ENCODE data around the gene FZR1. TPM values are rescaled to one million over a fixed set of nuclear protein-coding genes. Genes with fewer than 3 reads are reported as not detected.
A peak's percentile ranks its signal among the peaks of the same experiment; 100 is the strongest.

FZR1 gene
- 10 to 100 TPM; 37.0 to 63.1 (median 50.3) TPM for polyA plus RNA-seq (ENCODE audit: insufficient read depth in 1 of 5, insufficient read length in 5 of 5, low replicate concordance in 1 of 5)
- long read RNA-seq, donor 1, full-length matches to known transcripts = 11 of 61 reads
- long read RNA-seq, donor 1, partial matches to known transcripts = 44 of 61 reads
- long read RNA-seq, donor 1, other reads (novel, unspliced or antisense) = 6 of 61 reads
- long read RNA-seq, donor 2, full-length matches to known transcripts = 8 of 8 reads
- long read RNA-seq, donor 2, partial matches to known transcripts = 0 of 8 reads
- long read RNA-seq, donor 2, other reads (novel, unspliced or antisense) = 0 of 8 reads
- long read RNA-seq, donor 3, full-length matches to known transcripts = 11 of 16 reads
- long read RNA-seq, donor 3, partial matches to known transcripts = 5 of 16 reads
- long read RNA-seq, donor 3, other reads (novel, unspliced or antisense) = 0 of 16 reads
- long read RNA-seq, donor 4, full-length matches to known transcripts = 3 of 14 reads
- long read RNA-seq, donor 4, partial matches to known transcripts = 11 of 14 reads
- long read RNA-seq, donor 4, other reads (novel, unspliced or antisense) = 0 of 14 reads
- long read RNA-seq, donor 5, full-length matches to known transcripts = 4 of 12 reads
- long read RNA-seq, donor 5, partial matches to known transcripts = 8 of 12 reads
- long read RNA-seq, donor 5, other reads (novel, unspliced or antisense) = 0 of 12 reads
- long read RNA-seq, donor 6, full-length matches to known transcripts = 8 of 14 reads
- long read RNA-seq, donor 6, partial matches to known transcripts = 6 of 14 reads
- long read RNA-seq, donor 6, other reads (novel, unspliced or antisense) = 0 of 14 reads
- long read RNA-seq, donor 7, full-length matches to known transcripts = 5 of 14 reads
- long read RNA-seq, donor 7, partial matches to known transcripts = 0 of 14 reads
- long read RNA-seq, donor 7, other reads (novel, unspliced or antisense) = 9 of 14 reads
- long read RNA-seq, donor 8, full-length matches to known transcripts = 2 of 7 reads
- long read RNA-seq, donor 8, partial matches to known transcripts = 5 of 7 reads
- long read RNA-seq, donor 8, other reads (novel, unspliced or antisense) = 0 of 7 reads

DNA sequence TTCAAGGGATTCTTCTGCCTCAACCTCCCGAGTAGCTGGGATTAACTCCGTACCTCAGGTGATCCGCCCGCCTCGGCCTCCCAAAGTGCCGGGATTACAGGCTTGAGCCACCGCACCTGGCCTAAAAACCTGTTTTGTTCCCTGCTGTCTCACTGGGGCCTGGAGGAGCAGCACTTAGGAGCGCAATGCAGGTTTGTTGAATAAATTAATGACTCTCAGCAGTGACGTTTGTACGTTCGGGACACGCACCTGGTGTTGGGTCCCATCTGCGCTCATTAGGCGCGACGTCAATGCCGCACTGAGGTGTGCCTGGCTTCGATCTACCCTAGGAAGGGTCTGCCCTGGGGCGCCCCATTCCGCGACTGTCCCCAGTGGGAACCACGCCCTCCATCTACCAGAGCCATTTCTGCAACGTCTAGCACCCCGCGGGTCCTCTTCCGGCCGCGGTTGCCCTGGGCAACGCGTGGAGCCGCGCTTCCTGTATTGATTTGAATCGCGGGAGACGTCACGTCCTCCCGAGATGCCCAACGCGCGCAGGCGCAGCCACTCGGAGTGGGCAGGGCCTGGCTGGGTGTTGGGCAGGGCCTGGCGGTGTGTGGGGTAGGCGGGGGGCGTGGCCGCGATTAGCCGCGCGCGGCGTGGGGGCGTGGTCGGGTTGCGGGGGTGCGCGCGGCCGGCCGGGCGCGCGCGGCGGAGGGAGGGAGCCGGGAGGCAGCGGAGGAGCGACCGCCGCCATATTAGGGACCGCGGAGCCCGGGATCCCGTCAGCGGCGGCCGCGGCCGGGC is at the start of gene FZR1:
Gene FZR1, plus strand, starts transcription at position 714 of the 786 bp plus-strand sequence. CDS start 16,679 bp downstream, outside the sequence.
- peak; percentile 99 for DNase-seq

DNA sequence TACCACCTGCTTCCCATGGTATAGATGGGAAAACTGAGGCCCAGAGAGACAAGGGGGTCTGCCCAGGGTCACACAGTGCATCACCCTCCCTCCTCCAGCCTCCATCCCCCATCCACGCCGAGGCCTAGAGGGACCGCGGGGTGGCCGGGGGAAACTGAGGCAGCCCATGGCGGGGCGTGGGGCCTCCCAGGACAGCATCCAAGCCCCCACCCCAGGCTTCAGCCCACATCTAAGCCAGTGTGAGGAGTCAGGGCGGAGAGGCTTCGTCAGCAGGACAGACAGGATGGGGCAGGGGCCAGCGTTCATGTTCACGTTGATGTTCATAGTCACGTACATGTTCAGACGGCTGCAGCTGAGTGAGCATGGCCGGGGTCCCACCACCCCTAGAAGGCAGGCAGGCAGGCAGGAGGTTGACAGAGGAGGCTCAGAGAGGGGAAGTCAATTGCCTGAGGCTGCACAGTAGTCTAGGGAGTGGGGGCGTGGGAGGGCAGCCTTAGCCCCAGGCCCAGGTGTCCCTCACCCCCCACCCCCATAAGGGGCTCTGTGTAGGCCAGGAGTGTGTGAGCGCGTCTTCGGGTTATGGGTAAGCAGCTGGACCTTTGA is 49.1 kb upstream of the FZR1 start:
- DNase-seq = no peak

DNA sequence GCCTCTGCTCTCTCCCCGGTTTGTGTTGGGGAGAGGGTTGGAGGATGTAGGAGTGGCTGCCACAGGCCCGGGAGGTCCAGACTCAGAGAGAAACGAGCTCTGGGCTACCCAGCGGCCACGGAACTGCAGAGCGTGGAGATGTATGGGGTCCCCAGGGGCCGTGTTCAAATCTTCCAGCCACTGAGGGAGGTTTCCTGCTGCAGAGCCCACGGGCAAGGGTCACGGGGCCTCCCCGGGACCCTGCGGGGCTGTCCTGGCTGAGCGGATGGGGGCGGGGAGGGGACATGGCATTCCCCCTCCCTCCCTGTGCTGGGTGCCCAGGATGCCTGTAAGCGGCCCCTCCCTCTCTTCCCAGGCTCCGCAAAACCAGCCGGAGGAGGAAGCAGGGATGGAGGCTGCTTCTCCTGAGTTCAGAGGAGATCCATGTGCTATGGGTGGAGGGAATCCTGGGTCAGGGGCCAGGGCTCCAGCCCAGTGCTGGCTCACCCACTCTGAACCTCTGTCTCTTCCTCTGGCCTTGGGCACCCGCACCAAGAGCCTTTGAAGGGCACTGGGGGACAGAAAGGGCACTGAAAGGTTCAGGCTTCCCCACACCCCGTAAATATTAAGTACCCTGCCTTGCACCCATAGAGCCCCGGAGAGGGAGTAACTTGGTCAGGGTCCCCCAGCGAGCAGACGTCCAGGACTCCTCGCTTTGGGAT is 48.4 kb upstream of the FZR1 start:
- DNase-seq = no peak

DNA sequence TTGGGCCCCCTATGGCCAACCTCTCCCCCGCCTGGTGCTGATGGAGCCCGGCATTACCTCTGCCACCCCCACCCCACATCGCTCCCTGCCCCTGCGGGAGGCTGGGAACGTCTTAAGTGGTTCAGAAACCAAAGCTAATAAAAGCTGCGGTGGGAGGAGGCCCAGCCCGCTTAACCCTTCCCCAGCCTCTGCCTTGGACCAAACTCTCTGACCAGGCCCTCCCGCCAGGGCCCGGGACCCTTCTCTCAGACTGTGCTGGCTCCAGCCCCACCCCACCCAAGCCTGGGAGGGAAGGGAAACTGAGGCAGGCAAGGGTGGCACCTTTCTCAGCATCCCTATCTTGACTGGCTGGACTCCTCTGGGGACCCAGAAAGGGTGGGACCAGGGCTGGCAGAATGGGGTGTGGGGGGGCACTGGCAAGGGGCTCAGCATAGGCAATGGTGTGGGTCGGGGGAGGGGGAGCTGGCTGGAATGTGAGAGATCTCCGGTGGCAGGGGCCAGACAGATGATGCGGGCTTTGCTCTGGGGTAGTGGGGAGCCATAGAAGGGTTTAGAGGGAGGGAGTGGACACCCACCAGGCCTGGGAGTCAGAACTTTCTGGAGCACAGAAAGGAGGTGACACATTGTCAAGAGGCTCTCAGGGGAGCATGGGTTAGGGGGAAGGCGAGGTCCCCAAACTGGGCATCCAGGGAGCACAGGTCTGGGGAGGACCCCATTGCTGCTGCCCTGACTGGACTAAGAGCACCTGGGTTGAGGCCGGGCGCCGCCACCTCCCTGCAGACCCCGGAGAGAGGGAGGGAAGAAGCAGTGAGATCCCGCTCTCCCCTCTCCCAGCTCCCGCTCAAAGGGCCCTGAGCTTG is 47.7 kb upstream of the FZR1 start:
- no peak for DNase-seq

DNA sequence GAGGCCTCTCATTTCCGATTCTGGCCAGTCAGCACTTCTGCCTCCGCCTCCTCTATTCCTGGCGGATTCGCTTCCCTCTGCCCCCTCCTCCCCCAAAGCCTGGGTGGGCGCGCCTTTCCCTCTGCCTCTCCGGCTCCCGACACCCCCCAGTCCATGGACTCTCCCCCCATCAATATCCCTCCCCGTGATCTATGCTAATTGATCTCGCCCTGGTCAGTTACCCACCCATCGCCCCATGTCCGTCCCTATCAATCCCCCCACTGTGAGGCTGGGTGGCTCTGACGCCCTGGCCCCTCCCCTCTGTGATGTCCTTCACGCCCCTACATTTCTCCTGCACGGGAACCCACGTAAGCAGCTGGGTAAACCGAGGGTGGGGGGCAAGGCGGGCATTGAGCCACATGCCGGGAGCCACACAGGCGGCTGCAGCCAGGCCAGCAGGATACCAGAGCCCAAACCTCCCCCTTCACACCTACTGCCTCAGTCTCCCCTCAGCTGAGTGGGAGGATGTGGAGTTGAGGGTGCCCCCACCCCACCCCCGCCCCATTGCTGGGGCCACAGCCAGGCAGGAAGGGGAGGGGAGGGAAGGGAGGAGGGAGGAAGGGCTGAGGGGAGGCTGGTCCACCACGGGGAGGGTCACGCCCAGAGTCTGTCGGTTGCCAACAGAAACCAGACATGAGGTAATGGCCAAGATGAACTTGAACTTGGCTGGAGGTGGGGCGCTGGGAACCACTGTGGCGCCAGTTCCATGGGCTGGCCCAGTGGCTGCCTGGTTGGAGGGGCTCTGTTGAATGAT is 46.8 kb upstream of the FZR1 start:
- DNase-seq = peak; percentile 93

DNA sequence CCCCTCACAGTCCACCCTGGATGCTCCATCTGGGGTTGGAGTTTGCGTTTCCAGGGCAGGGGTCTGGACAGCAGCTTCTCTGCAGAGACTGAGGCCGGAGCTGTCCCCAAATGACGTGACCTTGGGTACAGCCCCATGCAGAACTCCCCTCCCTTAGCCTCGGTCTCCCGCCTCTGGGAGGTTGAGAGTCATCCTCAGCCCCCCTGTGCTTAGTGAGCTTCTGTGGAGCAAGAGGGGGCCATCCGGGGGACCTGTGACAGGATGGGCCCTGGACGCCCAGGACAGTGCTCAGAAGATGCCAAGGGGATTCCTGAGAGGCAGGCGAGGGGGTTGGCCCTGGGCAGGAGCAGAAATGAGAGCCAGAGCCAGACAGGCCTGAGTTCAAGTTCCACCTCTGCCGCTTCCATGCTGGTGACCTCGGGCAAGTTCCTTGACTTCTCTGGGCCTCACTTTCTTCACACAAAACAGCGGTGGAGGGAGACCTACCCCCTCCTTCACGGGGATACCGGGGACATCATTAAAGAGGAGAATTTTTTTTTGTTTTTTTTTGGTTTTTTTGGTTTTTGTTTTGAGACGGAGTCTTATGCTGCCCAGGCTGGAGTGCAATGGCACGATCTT is 46.0 kb upstream of the FZR1 start:
- DNase-seq = no peak

DNA sequence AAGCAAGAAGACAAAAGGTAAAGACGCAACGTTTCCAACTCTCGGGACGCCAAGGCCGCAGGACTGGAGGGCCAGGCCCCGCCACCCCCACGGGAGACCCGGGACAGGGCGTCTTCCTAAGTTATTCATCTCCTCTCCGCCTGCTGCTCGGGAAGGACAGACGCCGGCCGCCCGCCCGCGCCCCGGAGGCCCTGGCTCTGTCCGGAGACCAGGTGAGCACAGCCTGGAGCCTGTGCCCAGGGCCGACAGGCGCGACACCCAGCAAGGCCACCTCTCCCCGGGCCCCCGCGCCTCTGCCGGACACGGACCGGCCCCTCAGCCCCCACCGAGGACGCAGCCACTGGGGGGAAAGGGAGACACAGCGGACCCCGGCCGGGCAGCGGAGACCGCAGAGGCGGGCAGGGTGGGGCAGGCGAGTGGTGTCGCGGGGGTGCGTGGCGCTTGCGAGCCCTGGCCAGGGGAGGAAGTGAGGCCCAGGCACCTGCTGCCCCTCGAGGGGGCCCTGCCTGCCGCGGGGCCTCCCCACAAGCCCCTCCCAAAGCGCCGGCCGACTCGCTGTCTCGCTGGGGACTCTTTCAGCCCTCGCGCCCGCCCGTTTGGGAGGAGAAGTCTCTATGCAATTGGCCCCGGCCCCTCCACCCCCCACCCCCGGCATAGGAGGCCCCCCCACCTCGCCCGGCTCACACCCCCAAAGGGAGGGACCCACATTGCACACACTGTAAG is 43.0 kb upstream of the FZR1 start:
- DNase-seq = no peak

DNA sequence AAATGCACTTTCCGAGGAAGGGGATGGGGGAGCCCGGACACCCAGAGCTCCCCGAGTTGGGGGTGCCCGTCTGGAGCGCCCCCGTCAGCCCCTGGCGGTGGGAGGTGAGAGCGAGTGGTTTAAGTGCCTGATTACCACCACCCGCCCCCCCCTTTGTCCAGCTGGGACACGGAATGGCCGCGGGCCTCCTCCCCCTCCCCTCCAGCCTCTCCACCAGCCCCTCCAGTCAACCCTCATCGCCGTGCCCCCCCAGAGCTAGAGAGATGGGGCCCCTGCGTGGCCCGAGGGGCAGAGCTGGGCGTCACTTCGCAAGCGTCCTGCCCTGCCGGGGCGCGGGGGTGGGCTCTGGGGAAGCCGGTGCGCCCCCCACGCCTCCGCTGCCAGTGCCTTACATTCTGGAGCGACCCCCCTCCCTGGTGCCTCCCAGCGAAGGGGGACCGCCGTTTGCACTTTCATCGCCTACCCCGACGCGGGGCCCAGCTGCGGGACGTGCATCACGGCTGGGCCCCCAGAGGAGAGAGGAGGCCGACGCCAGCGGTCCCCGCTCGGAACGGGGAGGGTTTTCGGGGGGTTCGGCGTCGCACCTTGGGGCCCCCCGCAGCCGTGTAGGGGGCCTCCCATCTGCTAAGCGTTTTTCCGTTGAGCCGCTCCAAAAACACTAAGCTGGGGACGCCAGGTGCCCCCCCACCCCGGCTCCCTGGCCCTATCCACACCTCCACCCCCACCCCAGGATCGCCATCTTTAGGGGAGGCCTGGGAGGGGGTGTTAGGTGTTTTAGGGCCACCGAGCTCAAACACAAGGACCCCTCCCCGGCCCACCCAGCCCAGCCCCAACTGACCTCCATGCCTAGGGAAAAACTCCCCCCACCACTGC is 42.2 kb upstream of the FZR1 start:
- no peak for DNase-seq

DNA sequence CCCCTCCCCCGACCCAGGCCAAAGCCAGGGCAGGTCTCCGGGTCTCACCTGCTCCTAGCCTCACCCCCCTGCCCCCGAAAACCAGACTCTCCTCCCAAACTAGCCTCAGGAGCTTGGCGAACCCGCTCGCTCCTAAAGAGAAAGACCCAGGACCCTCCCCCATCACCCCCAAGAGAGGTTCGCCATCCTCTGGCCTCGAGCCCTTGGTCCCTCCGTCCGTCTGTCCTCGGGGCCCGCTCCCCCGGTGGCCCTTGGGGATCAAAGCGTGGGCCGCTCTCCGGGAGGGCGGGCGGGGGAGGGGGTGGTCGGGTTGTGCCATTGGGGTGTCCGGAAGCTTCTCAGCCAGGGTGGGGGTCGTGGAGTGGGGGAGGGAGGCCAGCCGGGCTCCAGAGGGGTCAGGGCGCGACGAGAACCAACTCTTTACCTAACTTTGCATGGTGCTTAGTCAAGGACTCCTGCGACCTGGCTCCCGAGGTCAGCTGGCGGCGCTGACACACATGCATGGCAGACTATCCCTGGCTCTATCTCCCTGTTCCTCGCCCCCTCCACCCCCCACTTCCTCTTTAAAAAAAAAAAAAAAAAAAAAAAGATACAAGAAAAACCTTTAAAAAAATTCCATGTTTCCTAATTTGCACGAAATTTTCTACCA is 41.4 kb upstream of the FZR1 start:
- DNase-seq = no peak

DNA sequence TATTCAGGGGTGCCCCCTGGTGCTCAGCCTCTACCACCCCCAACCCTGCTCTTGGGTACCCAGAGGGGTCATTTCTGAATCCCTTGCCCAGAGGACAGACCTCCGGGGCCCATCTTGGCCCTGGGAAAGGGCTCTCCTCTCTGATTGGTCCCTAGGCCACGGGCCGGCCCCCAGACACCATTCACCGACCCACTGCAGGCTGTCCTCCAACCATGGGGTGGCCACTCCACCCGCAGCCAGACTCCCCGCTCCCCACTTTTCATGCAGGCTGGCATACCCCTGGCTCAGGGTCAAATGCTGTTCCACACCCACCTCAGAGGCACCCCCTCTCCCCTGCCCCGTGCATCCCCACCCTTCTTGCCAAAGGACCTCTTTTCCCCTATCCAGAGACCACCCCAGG is 40.6 kb upstream of the FZR1 start:
- no peak for DNase-seq

DNA sequence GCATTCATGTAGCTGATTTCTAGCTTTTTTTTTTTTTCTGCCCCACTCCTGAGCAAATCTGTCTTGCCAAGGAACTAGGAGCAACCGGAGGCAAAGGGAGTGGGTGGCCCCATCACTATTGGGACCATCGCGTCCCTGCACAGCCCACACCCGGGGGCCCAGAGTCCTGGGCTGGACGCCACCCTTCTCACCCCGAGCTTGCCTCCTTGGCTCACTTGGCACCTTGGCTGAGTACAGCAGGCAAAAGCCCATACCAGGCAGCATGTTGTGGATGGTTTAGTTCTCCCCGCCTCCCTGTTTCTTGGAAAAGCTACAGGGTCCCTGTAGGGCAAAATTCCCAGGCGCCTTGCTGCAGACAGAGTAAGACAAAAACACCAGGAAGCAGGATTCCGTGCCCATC is 39.5 kb upstream of the FZR1 start:
- DNase-seq = no peak

DNA sequence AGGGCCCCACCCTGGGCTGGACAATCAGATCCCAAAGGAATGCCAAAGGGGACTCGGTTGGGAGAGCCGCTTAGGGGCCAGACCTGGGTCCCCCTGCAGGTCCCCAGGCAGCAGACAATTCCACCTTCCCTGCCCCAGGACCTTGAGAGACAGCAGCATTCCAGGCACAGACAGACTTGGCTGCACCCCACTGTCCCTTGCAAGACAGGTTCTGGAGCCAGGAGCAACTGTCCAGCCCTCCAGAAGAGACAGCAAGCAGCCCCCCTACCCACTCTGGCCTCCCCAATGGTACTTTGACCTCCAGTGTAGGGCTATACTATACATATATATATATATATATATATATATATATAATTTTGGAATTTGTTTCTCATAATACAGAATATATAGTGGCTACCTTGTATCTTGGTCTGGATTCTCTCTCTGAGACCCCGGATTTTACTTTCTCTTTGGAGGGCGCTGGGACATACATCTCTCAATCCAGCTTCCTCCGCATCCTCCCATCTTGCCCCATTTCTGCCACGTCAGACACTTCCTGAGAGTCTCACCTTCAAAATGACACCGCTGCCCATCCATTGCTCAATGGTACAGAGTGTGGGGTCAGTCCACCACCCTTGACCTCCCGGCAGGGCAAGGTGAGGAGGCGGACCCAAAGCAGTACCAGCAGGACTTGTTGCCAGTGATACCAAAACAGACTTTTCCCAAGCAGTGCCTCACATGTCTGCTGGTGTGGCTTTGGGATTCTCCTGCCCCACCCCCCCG is 38.5 kb upstream of the FZR1 start:
- no peak for DNase-seq

DNA sequence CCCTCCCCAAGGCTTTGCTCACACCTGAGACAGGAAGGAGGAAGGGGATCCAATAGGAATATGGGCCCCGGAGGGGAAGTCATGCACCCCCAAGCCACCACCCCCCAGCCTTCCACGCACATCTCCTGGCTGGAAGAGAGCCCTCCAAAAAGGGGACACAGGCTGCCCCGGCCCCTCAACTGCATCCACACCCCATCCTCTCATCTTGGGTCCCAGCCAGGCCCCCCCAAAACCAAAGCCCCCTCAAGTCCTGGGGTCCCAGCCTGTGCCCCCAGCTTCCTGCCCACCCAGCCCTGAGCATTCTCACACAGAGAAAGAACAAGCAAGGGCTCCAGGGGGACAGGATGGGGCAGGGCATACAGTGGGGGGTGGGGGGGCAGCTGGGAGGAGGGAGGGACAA is 37.9 kb upstream of the FZR1 start:
- no peak for DNase-seq

DNA sequence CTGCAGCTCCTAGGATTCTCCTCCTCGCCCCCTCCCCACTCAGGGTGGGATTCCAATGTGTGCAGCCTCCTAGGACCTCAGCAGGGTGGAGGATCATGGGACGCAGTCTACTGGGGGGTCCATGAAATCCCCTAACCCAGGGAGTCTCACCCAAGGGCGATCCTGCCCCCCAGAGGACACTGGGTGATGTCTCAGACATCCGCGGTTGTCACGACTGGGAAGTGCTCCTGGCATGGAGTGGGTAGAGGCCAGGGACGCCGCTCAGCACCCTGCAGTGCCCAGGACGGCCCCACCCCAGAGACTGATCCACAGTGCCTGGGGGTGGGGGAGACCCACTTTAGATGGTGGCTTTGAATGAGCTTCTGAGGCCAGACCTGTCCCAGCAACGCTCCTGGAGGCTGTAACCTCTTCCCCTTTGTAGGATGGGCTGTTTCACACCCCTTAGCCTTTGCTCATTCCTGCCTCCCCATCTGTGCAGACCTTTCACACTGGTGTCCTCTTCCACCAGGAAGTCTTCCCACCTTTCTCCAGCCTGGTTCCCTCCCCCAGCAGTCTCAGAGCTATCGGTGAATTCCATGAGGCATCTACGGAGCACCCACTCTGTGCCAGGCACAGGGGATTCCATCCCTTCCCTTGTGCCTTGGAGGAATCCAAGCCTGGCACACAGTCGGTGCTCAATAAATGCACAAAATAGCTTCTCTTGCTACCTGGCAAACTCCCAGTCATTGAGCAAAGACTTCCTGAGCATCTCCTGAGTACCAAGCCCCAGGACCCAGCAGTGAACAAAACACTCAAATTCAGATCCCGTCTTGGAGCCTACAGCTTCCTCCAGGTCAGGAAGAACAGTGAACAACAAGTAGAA is 36.2 kb upstream of the FZR1 start:
- DNase-seq = no peak
